NCI-H748 treated with DMSO at 0.1 percent for 48 hours (cell line): ENCODE data around the gene SHISA2.

Experiments used
- DNase-seq: peaks from one replicate; lab custom pipeline; 2025; lab: John Stamatoyannopoulos, UW

SHISA2 gene

GRCh38 chr13:26048741-26049140 lies 3.1 kb downstream of the SHISA2 start:
- peak; percentile 74 for DNase-seq

DNA sequence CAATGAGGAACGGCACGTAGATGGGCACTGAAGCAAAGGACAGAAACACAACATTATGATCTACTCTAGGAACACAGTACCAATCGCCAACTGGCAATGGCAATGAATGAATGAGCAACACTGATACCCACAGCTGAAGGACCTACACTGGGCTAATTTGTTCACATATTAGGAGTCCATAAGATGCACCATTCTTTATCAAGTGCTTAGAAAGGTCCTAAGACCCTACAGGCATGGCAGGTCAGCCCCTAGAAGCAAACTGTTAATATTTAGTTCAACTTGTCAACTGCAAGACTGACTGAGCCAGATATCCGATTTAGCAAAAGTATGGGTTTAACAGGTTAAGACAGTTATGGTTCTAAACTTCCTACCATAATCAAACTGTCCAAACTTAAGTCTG lies 4.8 kb downstream of the SHISA2 start:
- no peak for DNase-seq

- DNase-seq: no peak
Measured at GRCh38 chr13:26046639-26047038, 5.2 kb downstream of the SHISA2 start.

DNA sequence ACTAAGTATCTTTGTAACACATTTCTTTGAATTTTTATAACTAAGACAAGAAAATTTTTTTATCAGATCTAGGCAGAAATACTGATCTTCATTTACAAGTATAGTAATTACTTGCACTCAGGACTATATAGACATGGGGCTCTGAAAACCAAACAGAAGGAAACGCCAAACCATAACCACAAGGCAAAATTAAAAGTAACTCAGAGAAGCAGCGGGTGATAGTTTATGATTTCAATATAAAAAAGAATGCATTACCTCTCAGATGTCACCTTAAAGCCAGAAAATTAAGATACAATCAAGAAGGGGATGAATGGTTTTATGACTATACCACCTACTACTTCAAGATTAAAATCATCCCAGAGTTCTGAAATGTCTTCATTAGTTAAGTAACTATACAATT lies 6.7 kb downstream of the SHISA2 start:
- DNase-seq: no peak

DNA sequence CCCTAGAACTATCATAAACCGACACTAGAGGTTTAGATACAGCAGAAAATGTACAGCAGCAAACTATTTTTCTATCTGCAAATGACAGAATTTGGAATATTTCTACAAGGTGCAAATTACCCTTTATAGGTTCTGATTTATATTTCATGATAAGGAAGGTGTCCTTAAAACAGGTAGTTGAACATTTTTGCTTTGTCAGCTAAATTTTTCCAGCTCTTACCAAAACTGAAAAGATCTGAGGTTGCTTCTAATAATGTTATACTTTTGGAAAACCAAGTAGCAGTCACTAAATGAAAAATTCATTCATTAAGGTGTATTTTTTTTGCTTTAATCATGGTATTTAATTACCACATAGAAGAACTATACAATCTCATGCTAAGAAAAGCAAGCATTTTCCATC lies 9.0 kb downstream of the SHISA2 start:
- DNase-seq: no peak

DNA sequence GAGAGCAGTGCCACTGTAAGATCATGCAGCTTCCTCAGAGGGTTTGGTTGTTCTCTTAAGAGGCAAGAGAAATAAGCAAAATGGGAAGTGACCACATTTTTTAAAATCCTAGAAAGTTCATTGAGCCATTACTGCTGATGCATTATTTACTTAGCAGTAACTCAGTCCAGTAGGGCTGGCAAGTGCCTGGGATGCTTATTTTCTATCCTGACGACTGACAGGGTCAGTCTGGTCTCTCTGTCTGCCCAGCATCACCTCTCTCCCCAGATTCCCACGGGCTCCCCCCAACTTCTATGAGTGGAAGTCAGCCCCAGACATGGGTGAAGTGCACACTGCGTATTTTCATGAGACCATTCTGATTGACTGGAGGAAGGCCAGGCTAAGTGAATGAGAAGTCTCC lies 10.4 kb downstream of the SHISA2 start:
- DNase-seq: no peak

DNA sequence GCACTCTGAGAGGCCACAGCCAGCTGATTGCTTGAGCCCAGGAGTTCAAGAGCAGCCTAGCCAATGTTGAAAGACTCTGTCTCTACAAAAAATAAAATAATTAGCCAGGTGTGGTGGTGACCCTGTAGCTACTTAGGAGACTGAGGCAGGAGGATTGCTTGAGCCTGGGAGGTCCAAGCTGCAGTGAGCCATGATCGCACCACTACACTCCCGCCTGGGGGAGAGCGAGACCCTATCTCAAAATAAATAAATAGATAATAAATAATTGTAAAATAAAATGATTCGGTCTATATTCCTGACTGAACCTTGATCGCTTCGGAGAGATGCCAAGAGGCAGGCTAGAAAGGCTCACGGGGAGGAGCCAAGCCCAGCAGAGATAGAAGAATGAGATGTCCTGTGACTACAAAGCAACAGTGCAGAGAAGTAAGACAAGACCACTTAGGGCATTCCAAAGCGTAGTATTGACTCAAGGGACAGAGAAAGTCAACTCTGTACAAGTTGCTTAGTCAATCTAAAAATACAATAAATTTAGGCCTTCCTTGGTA lies 12.8 kb downstream of the SHISA2 start:
- no peak for DNase-seq

DNA sequence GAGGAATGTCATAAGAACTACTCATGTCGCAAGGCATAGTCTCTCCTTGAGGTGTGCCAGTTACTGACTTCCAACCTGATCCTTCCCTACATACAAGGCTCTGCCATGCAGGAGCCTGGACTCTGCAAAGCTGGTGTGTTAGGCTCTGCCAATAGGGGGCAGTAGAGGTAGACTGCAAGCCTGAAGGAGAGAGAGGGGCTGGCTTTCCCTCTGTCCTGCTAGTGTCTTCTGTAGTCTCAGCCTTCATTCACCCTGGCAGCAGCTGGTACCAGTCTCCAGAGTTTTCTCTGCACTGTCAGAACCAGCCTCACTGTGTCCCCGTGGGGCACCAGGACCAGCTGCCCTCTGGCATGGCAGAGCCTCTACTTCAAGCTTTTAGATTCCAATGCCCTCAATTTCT lies 14.5 kb downstream of the SHISA2 start:
- peak; percentile 73 for DNase-seq

DNA sequence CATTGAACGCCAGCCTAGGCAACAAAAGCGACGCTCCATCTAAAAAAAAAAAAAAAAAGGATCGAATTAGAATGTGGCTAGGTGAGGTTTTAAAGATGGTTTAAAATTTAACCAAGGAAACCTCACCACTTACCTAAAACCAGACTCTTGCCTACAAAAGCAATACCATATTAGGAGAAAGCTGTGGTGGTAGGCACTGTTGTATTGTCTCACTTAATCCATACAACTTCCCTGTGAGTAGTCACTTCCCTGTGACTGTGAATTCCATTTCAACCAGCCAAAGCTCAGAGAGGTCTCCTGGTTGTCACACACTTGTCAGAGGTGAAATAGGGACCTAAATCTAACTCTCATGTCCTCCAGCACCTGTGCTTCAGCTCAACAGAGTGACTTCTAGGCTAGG lies 15.4 kb downstream of the SHISA2 start:
- DNase-seq: no peak

DNA sequence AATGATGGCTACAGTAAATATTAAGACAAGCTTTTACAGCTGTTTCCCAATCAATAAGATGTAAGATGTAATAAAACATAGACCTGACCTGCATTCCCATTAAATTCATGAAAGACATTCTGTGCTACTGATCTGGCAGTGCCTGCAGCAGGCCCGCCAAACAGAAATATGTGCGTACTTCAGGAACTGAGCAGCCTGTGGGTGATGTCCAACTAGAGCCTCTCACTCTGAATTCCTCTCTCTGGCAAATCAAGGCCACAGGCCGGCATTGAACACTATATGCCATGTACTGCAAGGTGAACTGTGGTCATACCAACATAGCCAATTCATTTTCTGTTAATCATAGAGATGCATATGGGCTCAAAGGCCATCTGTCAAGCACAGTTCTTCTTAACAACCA lies 17.8 kb downstream of the SHISA2 start:
- DNase-seq: no peak

DNA sequence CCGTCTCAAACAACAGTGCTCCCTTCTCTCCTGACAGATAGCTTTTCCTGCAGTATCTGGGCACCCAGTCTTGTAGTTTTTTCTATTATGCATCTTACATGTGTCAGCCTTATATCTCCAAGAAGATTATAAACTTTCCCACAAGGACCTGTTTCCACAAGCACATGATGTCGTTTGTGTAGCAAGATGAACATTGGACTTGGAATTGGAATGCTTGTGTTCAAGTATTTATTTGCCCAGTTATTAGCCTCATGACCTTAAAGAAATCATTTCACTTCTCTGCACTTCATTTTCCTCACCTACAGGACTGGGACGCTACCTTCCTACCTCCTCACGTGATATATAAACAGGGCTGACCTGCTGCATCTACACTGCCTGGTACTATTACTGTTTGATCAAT lies 21.5 kb downstream of the SHISA2 start:
- DNase-seq: no peak

DNA sequence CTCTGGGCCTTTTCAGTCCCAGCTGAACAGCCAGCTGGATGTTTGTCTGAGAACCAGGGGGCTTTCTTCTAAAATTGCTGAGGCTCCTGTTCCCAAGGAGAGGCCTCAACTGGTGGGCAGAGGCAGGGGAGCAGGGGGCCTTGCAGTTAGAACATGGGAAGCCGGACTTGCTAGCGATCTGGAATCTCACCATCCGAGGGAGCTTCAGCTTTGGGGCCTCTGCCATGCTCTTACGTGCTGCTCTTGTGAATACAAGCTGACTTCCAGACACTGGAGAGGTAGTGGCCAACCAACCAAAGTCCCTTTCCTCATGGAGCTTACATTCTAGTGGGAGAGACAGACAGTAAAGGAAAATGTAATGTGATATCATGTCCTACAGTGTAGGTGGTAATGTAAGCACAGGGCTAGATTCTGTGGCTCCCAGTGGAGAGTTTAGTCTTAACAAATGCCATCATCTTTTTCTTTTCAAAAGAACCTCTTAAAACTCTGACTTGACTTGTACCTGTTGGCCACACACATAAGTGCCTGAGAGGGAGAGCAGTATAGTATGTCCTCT lies 22.2 kb downstream of the SHISA2 start:
- DNase-seq: no peak

GRCh38 chr13:26026211-26026610 lies 25.6 kb downstream of the SHISA2 start:
- no peak for DNase-seq

DNA sequence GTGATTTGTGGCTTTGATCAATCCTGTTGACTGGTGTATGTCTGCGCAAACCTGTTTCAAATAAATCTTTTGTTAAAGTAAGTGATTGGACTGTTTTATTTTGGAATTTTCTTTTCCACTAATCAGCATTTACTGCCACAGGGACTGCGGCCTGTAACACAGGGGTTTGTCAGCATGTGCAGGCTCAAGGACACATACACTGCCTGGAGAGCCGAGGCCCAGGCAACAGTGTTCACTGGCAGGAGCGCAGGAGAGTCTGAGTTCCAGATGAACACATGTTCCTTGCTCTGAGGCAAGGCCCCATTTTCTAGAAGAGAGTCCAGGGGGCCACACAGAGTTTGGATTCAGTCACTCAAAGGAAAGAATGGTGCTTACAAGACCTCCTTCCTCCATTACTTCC lies 26.0 kb downstream of the SHISA2 start:
- no peak for DNase-seq

DNA sequence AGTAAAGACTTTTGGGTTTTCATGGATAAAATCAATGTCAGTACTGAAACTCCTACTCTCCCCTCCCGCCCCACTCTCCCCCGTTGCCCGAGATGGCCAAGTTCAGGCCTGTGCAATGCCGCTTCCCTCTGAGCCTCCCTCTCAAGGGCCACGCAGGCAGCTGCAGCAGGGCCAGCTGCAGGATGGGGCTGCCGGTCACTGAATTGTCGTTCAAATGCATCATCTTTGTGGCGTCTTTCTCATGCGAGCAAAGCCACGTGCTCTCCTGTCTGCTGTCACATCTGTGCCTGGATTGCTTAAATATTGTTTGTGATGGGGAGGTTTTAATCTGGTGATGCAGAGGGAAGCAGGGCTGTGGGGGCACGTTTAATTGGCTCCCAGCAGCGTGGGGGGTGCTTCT lies 26.6 kb downstream of the SHISA2 start:
- no peak for DNase-seq

DNA sequence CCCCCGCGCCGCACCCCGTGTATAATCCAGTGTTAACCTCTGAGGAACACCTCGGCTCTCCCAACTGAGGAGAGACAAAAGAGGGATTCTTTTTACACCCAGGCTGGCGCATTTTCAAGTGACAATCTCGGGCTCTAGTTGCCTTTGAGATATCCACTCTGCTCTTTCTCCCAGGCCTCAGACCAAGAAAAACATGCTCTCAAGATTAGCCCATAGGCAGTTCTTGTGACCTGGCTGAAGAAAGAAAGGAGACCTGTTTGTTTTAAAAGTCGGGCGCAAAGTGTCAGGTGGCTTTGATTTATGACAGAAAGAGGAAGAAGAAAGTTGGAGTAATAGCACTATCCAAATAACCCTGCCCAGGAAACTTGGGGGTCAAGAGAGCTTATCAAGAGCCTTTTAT lies 27.3 kb downstream of the SHISA2 start:
- no peak for DNase-seq

- peak; percentile 85 for DNase-seq
Measured at GRCh38 chr13:26022538-26023292, 29.1 kb downstream of the SHISA2 start.

- DNase-seq: no peak
Measured at GRCh38 chr13:26021956-26022355, 29.9 kb downstream of the SHISA2 start.

- no peak for DNase-seq
Measured at GRCh38 chr13:26021516-26021915, 30.3 kb downstream of the SHISA2 start.

DNA sequence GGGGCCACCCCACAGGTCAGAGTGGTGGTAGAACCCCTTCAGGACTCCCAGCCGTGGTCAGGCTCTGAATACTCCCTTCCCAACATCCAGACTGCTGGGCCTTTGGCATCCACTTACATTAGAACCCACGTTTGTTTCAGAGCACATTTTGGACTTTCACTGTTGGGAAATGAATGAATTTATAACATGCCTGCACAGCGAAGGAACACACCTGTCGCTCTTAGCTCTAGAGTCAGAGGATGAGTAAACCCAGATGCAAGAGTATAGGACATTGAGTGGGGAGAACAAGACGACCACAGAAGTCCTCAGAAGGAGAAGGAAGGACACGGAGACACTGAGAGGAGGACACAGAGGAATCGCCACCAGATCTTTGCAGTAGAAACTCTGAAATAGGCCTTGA lies 30.9 kb downstream of the SHISA2 start:
- no peak for DNase-seq

- DNase-seq: no peak
Measured at GRCh38 chr13:26019881-26020870, 31.6 kb downstream of the SHISA2 start.

DNA sequence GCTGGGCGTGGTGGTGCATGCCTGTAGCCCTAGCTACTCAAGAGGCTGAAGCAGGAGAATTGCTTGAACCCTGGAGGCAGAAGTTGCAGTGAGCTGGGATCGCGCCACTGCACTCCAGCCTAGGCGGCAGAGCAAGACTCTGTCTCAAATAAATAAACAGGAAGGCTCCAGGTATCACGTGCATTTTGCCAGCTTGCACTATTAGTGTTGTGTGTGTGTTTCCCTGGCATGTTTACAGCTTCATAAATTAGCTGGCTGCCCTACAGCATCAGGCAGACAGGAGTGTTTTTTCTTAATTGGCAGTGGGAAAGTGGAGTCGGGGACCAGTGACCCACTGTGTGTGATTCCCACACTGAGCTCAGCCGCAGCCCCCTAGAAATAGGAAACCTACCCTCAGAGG lies 32.6 kb downstream of the SHISA2 start:
- DNase-seq: no peak
